Activated T-cell treated with anti-CD3 and anti-CD28 coated beads for 4 hours (primary cell): ENCODE measurements around the gene IMPDH1.
"Not testable (repeated sequence)": the region's sequence is repeated elsewhere in the genome, so short reads cannot be mapped to it uniquely, and the experiment has no call there.

ENCODE experiments used
- DNase-seq: peaks from one replicate; pipeline ENCODE4 v3.0.0-alpha.2; 2020

IMPDH1 gene

GRCh38 chr7:128409596-128410450 lies at the start of gene IMPDH1:
Gene IMPDH1 (minus strand): TSS chr7:128409982. CDS start chr7:128409901, 81 bp downstream.
- peak; percentile 85 for DNase-seq

GRCh38 chr7:128459394-128459878 lies 49.7 kb upstream of the IMPDH1 start:
- peak; percentile 48 for DNase-seq

- no peak for DNase-seq
Measured at GRCh38 chr7:128458956-128459355, 49.2 kb upstream of the IMPDH1 start.

GRCh38 chr7:128457385-128457784 lies 47.6 kb upstream of the IMPDH1 start:
- not testable (repeated sequence) for DNase-seq

- DNase-seq = no peak
Measured at GRCh38 chr7:128456255-128456725, 46.5 kb upstream of the IMPDH1 start.

GRCh38 chr7:128455543-128456254 lies 45.9 kb upstream of the IMPDH1 start, which contains the start of gene HILPDA:
Gene HILPDA (plus strand): TSS chr7:128455878. CDS start chr7:128457269, 1,391 bp downstream.
- DNase-seq = peak; percentile 89

GRCh38 chr7:128454808-128455542 lies 45.2 kb upstream of the IMPDH1 start:
- DNase-seq = no peak

- DNase-seq = no peak
Measured at GRCh38 chr7:128453836-128454804, 44.3 kb upstream of the IMPDH1 start.

- DNase-seq = no peak
Measured at GRCh38 chr7:128452552-128452951, 42.8 kb upstream of the IMPDH1 start.

GRCh38 chr7:128450913-128451312 lies 41.1 kb upstream of the IMPDH1 start:
- DNase-seq = no peak

- no peak for DNase-seq
Measured at GRCh38 chr7:128450409-128450808, 40.6 kb upstream of the IMPDH1 start.

- DNase-seq = no peak
Measured at GRCh38 chr7:128448751-128449302, 39.0 kb upstream of the IMPDH1 start.

GRCh38 chr7:128447941-128448564 lies 38.3 kb upstream of the IMPDH1 start:
- no peak for DNase-seq

GRCh38 chr7:128446306-128446705 lies 36.5 kb upstream of the IMPDH1 start:
- no peak for DNase-seq

GRCh38 chr7:128443831-128444600 lies 34.2 kb upstream of the IMPDH1 start:
- no peak for DNase-seq

GRCh38 chr7:128442356-128442755 lies 32.6 kb upstream of the IMPDH1 start:
- DNase-seq = no peak

- no peak for DNase-seq
Measured at GRCh38 chr7:128437426-128438332, 27.9 kb upstream of the IMPDH1 start.

GRCh38 chr7:128435327-128435686 lies 25.5 kb upstream of the IMPDH1 start:
- DNase-seq = no peak
